Stimulated activated CD8-positive, alpha-beta memory T cell treated with anti-CD3 and anti-CD28 coated beads, Interleukin-7, amount 100 ng/mL, for 4 hours (primary cell): ENCODE measurements around the gene BMAL1.

ENCODE experiments used
- DNase-seq, 2 donors: peaks; one replicate each; pipeline ENCODE4 v3.0.0-alpha.2; 2020; ENCODE audit warnings: low read depth in 2 of 2

The BMAL1 gene

DNA sequence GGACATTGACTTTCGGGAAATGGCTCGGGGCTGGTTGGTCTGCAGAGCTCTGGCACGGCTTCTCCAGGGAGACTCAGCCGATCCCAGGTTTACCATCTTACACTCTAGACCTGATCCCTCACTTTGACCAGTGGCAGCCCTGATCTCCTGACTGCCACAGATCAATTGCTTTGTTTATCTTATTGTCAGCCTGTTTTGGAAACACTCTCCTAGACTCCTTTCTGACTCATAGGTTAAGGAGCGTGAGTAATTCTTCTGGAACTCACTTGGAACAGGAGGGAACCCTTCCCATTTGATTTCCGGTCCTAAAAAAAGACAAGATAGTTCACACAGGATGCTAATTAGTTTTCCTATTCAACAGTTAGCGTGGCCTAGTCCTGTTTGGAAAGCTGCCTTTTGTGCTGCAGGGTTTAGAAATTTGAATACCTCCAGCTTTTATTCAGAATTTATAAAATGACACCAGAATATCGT, 16.0 kb upstream of the BMAL1 start:
- no peak for DNase-seq

DNA sequence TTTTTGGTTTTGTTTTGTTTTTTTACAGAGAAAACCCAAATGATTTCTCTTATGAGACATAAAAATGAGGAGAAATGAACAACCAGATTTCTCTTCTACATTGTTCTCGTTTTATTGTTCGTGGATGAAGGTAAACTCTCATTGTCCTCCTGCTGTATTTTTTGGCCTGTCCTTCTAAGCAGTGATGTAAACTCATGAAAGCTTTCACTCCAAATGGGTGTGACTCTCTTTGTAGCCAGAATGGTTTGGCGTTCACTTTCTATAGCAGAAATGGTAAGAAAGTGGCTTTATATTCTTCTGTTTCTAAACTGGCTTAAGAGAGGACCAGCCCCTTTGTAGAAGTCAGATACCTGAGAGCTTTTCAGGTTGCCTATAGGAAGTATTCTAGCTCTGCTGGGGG, 15.5 kb upstream of the BMAL1 start:
- DNase-seq, result no peak

DNA sequence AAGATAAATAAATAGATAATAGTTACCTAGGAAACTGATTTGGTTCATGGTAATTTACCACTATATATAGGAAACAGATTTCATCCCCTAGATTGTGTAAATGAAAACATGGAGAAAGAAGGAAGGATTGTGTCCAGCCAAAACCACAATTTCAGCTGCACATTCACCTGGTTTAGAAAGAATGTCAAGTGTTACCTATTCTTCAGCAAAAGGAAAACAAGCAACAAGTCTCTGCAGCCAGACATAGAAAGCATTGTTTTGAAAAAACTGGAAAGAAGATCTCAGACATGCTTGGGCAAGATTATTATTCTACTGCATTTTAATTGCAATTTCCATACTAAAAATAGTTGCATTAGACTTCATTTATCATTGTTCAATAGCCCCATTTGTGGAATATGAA, 8.8 kb upstream of the BMAL1 start:
- DNase-seq, result no peak

DNA sequence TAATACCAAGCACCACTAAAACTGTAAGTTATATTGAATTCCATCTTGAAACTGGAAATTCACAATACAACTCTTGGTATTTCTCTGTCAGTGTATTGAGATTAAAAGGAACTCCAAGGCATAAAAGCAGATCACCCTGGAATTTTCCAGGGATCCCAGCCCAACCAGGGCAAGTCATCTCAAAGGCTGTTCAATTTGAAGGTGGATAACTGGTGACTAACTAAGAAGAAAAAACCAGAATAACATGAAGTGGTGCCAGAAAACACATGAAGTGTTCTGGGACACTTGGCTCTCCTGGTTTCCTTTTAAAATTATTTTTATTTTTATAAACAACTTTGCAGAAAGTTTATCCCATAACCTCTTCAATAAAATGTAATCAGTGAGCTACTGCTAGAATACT, 7.8 kb upstream of the BMAL1 start:
- no peak for DNase-seq

DNA sequence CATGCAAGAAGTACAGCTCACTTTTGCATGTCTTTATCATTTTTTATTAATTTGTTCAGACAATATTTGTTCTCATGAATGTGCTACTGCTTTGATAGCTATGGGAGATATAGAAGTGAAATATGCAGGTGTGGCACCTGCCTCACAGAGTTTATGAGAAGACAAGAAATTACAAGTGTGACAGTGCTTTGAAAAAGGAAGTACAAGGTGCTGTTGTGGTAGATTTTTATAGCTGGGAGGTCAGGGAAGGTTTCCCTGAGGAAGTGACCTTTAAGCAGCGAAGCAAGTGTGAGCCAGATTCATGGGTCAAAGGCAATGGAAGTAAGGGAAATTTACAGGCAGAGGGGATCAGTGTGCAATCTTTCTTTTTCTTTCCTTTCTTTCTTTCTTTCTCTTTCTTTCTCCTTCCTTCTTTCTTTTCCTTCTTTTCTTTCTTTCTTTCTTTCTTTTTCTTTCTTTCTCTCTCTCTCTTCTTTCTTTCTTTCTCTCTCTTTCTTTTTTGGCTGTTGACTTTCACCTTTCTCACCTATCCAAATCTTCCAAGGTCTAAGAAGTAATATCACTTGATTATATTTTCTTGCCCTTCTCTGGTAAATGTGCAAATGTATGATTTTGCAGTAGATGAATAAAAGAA, 6.4 kb upstream of the BMAL1 start:
- DNase-seq, result no peak

DNA sequence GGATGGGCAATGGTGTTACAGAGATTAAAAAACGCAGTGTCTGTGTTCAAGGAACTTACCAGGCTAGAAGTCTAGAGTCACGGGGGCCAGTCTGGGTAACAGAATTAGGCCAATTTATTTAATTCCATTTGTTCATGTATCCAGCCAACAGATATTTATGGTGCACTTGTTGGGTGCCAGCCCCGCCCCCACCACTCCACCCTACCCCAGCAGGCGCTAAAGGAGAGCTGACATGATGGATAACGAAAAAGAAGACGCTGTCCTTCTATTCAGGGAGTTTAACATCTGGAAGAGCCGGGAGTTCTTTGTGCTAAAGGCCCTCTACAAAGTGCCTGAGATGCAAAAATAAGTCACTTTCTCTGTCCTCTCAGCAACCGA, 1.1 kb upstream of the BMAL1 start:
- DNase-seq, result no peak

DNA sequence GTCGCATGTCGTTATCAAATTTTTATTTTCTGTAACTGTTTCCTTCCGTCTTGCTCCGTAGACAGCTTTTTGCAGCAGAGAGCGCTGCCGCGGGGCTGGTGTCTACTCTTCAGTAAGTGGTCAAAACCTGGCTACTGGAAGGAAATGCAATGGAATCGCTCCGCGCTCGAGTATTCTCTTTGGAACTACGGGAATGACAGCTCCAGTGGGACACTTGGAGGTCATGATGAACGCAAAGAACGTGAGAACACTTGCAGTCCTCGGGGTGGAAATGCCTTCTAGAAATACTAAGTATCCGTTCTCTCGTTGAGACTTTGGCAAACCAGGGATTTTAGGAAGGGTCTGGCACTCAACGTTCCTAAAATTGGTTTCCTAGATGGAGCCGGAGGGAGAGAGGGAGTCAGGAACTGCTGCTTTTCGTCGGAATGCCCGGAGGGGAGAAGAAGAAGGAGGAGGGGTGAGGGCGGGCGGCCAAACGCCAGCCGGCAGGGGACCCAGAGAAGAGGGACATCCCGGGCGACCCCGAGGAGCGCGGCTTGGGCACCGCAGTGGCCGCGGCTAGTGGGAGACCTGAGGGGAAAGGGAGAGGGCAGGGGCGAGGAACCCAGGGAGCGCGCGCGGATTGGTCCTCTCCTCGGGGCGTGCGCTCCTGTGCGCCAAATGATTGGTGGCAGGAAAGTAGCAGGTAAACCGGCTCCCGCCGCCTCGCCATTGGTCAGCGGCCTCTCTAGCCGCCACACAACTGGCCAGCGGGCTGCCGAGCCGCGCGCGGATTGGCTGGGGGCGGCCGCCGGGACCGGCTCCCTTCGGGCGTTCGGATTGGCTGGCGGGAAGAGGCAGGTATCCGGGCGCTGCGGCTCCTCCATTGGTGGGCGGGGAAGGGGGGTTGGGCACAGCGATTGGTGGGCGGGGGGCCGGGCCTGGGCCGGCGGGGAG, 490 bp upstream of the BMAL1 start:
- peak; percentile 93 to 95 for DNase-seq

DNA sequence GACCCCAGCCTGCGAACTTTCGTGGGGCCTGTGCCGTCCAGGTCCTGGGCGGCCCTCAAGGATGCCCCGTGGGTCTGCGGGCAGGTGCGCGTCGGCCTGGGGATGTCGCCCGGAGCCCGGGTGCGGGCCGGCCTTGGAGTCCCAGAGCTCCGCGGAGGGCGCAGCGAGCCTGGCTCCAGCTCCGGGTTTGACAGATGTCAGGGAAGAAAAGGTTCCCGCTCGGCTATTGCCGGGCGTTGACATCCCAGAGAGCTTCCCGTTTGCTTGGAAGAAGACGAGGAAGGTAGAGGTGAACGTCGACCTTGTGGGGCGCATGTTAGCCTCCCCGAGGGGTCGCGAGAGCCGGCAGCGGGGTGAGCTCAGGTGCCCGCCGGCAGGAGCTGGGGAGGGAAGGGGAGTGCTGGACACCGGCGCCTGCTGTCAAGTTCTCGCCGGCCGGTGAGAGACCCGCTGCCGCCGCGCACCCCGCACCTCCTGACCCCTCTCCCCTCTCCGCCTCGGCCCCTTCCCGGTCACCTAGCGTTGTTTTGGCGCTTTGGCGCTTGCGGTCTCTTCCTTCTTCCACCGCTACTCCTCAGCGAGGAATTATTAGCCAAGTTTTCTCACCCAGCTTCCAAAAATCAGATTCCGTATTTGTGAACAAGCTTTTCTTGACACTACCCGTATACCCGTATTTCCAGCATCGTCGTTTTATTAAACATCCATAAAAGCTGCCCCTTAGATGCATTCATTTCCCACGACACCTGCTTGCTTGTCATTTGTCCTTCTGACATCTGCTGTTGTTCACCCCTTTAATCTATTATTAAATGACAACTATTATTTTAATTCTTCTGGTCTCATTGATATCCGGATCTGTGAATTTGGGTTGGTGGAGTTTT, 1.3 kb downstream of the BMAL1 start:
- DNase-seq, result no peak

DNA sequence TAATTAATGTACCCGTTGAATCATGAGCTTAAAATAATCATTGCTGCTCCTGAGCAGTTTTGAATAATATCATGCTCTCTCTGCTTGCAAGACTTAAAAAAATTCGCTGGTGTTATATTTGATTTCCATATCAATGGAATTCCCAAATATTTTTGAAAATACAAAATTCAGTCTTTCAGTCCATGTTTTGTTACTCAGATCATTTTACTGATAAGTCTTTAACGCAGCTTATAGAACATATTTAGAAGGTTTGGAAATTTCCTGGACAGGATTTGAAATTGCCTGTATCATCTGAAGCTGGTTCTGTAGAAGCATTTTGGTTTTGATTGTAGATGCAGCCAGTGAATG, 1.9 kb downstream of the BMAL1 start:
- no peak for DNase-seq

DNA sequence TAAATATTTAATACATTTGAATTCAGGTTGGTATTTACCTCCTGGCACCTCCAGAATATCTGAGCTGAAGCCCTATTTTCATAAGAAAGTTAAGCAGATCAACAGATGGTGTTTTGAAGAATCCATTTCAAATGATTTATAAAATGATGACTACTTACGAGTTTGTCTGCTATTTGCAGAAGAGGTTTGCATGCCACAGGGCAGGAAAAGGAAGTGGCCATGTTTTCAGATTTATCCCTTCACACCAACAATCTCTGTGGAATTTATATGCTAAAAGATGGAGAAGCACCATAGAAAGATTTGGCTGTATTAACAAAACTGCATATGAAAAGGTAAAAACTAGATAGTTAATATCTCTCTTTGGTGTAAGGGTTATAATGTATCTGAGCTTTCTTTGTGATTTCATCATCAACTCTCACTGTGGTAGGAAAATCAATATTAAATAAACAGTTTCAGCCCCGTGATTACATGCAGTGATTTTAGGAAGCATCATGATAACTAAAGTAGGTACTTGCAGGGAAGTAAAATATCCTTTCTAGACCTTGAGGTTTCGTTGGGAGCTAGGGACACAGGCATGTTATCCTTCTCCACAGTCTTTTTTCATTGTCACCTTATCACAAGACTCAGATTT, 2.6 kb downstream of the BMAL1 start:
- DNase-seq, result no peak

DNA sequence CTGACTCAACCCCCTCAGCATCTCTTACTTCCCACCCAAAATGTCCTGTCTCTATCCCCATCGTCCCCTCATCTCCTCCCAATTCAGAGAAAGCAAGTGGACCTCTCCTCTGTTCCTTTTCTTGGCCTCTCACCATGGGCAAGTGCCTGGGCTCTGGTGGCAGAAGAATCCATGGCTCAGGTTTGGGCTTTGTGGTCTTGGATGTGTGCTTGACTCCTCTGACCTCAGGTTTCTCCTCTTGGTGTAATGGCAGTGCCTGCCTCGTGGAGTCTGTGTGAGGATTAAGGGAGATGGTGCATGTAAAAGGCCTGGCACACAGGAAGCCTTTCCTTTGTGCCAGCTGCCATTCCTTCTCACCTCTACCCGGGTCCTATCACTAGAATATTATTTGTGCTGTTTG, 3.2 kb downstream of the BMAL1 start:
- DNase-seq, result no peak

DNA sequence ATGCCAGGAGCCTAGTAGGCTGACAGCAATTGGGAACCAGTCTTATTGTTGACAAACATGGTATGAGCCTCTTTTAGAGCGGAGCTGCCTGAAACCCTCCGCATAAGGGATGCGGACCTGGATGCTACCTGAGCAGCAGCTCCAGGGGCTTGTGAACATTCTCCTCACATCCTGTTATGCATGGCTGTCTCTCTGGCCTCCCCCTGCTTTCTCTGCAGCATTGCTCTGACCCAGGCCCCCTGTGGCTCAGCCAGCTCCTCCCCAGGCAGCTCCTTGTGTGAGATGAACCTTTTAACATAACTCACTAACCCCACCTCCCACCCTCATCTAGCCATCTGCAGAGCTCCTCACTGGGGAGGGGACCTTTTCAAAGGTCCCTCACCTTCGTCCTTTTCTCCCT, 6.0 kb downstream of the BMAL1 start:
- DNase-seq, result no peak

DNA sequence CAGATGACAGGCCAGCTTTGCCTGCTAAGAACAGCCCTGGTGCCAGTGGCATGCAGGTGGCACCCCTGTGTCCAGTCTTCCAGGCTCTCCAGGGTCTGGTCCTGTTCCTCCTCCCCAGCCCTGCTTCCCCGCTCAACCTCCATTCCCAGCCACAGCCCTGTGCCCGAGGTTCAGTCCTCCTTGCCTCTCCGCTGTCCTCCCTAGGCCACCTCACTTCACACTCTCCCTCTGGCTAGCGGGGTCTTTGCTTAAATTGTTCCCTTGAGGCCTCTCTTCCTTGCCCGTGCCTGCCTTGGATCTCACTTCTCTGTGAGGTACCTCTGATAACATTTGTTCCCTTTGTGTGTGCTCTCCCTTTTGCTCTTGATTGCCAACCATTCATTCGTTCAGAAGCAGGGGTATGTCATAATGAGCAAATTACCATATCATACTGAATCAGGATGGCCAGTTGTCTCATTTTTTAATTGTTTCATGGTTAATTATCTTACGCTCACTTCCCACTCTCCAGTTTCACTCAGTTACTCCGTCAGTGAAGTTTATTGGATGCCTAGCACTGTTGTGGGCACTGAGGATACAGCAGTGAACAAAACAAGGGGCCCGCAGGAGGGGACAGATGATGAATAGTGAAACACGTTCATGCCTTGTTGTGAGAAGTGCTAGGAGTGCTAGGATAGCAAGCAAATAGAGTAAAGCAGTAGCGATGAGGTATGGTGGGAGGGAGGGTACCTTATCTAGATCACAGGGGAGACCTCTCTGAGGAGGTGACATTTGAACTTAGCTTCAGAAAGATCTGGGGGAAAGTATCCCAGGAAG, 7.4 kb downstream of the BMAL1 start:
- no peak for DNase-seq

DNA sequence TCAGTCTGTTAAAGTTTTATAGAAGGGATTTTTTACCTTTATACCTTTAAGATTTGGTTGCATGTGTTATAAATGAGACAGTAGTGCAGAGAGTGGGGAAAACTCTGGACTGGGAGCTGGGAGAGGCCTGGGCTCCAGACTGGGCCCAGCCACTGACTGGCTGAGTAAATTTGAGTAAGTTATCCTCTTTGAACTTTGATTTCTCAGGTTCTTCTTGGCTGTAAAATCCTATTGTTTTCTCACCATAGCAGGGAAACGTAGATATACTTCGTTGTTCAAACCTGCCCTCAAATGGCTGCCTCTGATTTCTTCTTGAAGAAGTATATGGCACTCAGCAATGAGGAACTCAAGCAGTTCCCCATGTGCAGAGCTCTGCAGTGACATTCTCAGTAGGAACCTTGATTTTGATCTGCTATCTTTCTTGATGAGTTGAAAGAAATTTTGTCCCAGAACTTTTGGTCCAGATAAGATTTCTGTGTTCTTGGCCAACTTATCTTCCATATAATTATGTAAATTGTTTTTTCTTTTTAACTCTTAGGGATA, 8.8 kb downstream of the BMAL1 start:
- no peak for DNase-seq

DNA sequence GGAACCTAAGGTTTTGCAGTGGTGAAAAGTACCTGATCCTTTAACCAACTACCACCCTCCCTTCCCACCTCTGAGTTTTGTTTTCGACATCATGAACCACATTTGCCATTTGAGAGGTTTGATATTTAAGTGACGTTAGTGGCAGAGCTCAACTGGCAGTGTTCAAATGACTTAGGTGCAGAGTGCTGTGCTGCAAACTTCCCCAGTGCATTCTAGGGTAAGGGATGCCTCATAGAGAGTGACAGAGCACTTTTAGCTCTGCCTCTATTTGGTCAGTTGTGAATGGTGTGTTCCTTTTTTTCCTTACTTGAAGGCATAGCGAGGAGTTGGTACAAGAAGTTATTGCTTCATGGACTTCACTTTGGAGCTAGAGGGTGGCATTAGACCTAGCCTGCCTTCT, 9.4 kb downstream of the BMAL1 start:
- DNase-seq, result no peak

DNA sequence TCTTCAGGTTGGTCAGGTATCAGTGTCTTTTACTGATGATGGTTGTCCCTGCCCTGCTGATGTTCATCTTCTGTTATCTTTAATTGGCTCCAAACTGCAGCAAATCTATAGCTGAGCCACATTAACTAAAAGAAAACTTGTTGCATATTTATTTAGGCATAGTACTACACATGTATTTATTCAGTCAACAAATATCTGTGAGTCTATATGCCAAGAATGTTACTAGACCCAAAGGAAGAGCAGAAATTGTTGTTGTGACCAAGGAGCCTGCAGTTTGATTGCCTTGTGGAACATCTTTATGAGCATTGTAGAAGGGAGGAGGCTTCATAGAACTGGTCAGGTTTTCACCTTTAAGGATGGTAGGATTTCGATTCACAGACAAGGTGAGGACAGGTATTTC, 10.1 kb downstream of the BMAL1 start:
- no peak for DNase-seq

DNA sequence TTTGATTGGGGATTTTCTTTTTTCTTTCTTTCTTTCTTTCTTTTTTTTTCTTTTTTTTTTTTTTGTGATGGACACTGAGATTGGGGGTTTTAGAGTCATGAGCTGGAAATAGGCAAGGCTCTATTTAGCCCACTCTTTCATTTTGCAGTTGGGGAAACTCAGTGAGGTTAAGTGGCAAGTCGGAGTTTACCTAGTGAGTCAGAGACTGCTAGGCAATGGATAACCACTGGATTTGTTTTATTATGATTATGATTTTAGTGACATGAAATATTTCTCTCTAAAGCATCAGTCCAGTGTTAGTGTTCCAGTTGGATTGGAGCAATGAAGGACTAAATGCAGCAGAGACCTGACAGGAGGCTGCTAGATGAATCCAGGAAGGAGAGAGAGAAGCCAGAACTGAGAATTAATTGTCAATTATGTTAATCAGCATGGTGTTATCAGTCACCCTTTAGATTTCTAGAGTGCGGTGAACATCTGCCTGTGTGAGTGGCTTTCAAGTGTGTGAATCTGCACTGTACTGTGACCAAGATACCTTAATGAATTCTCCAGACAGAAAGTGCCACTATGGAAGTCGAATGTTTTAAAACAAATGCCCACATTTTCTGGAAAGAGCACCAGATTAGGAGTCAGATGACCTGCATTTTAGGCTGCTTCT, 10.9 kb downstream of the BMAL1 start:
- DNase-seq, result no peak

DNA sequence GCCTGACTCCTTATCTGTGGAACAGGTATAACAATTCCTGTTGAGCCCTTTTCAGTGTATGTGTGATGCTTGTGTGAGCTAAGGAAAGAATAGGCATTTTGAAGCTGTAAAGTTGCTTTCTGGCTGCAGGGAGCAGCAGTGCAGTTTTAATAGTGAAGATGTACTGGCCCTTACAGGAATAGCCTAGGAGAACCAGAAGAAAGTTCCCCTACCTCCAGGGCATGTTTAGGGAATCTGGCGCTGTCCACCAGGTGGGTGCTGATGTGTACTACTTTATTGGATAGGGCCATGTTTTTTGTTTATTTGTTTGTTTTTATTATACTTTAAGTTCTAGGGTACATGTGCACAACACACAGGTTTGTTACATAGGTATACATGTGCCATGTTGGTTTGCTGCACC, 11.5 kb downstream of the BMAL1 start:
- DNase-seq, result no peak

DNA sequence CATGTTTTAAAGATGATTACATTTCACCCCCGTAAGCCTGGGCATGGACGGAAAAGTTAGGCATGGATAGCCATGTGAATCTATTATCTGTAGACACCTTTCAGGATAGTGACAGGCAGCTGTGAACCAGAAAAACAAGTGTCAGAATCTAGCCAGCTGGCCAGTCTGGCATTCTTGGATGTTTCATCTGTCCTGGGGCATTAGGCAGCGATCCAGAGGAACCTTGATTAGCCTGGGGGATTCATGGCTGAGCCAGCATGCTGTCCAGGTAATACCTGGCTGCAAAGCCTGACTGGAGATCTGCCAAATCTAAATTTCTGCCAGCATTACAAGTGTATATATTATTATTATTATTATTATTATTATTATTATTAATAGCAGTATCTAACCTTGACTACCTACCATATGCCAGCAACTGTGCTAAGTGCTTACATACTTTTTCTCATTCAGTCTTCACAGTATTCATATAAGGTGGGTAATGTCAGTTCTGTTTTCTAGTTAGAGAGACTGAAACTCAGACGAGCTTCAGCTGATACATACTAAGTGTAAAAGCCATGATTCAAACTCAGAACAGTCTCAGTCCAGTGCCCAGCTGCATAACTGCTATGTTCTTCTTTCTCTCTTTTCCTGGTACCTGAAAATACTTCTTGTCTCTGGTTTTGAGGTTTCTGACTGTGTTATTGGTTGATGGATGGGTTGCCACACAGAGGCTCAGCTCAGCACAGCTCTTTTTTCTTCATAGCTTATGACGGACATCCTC, 12.8 kb downstream of the BMAL1 start:
- no peak for DNase-seq

DNA sequence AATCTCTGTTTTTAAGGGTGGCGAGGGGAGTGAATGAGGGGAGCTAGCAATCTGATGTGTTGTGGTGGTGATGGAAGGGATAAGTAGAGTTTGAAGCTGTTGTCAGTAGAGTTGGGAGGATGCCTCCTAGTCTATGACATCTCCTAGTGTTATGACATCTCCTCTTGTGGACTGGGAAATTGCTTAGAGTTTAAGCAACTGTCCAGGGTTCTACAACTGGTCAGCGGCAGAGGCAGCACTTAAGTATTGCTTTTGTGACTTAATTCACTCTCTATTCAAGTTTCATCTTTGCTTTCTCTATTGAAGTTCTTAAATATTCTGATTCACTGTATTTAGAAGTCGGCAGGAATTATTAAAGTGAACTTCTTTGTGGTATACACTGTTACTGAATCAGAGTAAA, 13.8 kb downstream of the BMAL1 start:
- no peak for DNase-seq
